ENCODE measurements around the gene TNFRSF14. TPM values are rescaled to one million over a fixed set of nuclear protein-coding genes. Genes with fewer than 3 reads are reported as not detected.

Gene TNFRSF14
- total and polyA plus RNA-seq, 2 donors (not counting 1 experiment from before 2014, with no cell fraction given) = 239 to 427 TPM

GRCh38 chr1:2547210-2548067 is 8.7 kb upstream of the TNFRSF14 start:
- Histone ChIP-seq H3K27me3 (replicated peaks in 1 of 4; ENCODE audit: control extremely low read depth in 1 of 4, control insufficient read depth in 3 of 4, insufficient read depth in 4 of 4, low read length in 3 of 4) (peaks cover 0 to 4% (median 0%) of the 10 kb centered on the region in 4 experiments), H3K4me1 (ENCODE audit: control insufficient read depth in 2 of 2, insufficient read depth in 2 of 2, low read length in 2 of 2) (peaks cover 33 to 47% of the 10 kb centered on the region in 2 donors), H3K9me3 (ENCODE audit: control extremely low read depth in 1 of 3, control insufficient read depth in 2 of 3, insufficient read depth in 1 of 3, low read length in 2 of 3) (no peaks in the 10 kb centered on the region), H4K20me1 (ENCODE audit: control insufficient read depth, insufficient read depth, low read length, poor library complexity, severe bottlenecking) (peaks cover 7% of the 10 kb centered on the region), H3K27ac (ENCODE audit: low read length in 2 of 2) (peak overlapping the region; percentile 99 to 100), H3K4me3 (ENCODE audit: control extremely low read depth in 1 of 5, extremely low read depth in 1 of 5, insufficient read depth in 1 of 5, low read depth in 2 of 5, low read length in 4 of 5) (peak overlapping the region; percentile 61 to 89 (median 75)), H2AFZ (ENCODE audit: insufficient read depth, low read depth, low read length, poor library complexity, severe bottlenecking) (peak overlapping the region; percentile 4), H3K4me2 (replicated peaks; ENCODE audit: low read depth, low read length, poor library complexity, severe bottlenecking) (peak overlapping the region; percentile 82), H3K79me2 (ENCODE audit: control insufficient read depth, insufficient read depth, low read length) (no peaks in the 10 kb centered on the region), H3K9ac (ENCODE audit: low read length) (peak overlapping the region; percentile 67), H3K36me3 (replicated peaks in 1 of 2; ENCODE audit: control extremely low read depth in 1 of 2, control insufficient read depth in 1 of 2, extremely low read depth in 1 of 2, insufficient read depth in 2 of 2, low read length in 1 of 2) (no peaks in the 10 kb centered on the region)
- H3K27ac Mint-ChIP-seq = peak overlapping the region; percentile 98
- H3K9me3 Mint-ChIP-seq (ENCODE audit: insufficient read depth) = no peaks in the 10 kb centered on the region
- CTCF ChIA-PET = interaction anchor here (0.9 to 4.9 kb wide), 17 partner anchors 9 to 355 kb away, joined by 3 to 55 read pairs (median 5); partner anchors contain the start of genes FAAP20, HES5, PANK4 and PEX10
- intact Hi-C loops (cut with micrococcal nuclease) = loop anchor here (1.0 to 5.0 kb wide), 9 partner anchors 9 to 415 kb away; partner anchors contain the start of genes FAAP20, MORN1, PANK4 and RER1
- peak overlapping the region; percentile 92 for H3K4me3 Mint-ChIP-seq
- no peaks in the 10 kb centered on the region for H3K27me3 Mint-ChIP-seq
- DNase-seq (no peak), ATAC-seq (ENCODE audit: low read depth) (peak; percentile 6)
- H3K4me1 Mint-ChIP-seq = peaks cover 35% of the 10 kb centered on the region
- POLR2A ChIA-PET = interaction anchor here (0.5 to 6.1 kb wide), 17 partner anchors 8 to 352 kb away, joined by 3 to 88 read pairs (median 7); partner anchors contain the start of genes FAAP20, HES5, MORN1 and PANK4
- TF ChIP-seq EZH2 (IDR thresholded peaks at IDR 0.05; ENCODE audit: borderline replicate concordance, insufficient read depth, low read depth, low read length, poor library complexity, severe bottlenecking) (no peak), CTCF (IDR thresholded peaks at IDR 0.05) (no peak)
- 16% methylated on average over 21 of the region's 27 CpGs for WGBS (ENCODE audit: insufficient coverage)

All from B cell (primary cell).